GM12875 (cell line): ENCODE data around the gene MAP3K2.
"Not testable (repeated sequence)": the region's sequence is repeated elsewhere in the genome, so short reads cannot be mapped to it uniquely, and the experiment has no call there.

Experiments
- H3K4me3 ChIP-seq: one replicate; pipeline ENCODE4 v1.5.1; 2011; ENCODE audit warnings: low read depth, low read length, control low read depth
- TF ChIP-seq, protein P1 (sequence below): IDR thresholded peaks from 2 replicates; pipeline ENCODE4 v1.5.1; 2011; ENCODE audit warnings: low read depth, mild to moderate bottlenecking, control low read depth, inconsistent platforms, low read length, moderate library complexity, borderline replicate concordance; ENCODE audit not compliant: insufficient read depth

MAP3K2 gene

DNA sequence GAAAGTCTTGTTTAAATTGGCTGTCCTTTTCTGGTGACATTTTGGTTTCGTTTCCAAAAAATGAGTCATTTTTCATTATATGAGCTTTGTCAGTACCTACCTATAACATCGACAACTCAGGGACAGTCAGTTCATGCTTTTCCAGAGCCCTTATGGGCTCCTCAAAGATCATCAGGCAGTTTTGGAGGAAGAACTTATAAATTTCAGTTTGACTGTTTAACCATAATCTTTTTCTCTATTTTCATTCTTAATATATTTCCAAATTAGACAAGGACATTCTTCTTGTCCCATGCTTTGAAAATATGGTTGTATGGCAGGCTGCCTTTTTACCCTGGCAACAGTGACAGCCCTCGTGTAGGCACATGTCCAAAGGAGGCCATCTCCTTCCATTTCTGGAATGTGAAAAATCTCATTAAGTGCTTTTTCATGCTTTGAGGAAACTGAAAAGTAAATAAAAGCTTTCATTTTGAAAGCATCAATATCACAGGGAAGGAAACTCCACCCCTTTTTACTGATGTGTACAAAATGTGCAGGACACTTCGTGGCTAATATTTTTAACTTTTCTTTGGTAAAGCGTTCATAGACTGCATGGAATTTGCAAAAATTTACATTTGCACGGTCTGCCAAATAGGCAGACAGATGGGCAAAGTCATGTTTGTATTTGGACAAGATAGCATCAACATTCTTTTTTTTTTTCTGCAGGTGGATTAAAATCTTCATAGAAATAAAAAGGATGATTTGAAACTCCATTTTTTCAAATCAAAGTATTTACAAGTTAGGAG lies 23.3 kb upstream of the MAP3K2 start:
- TF ChIP-seq, protein P1, sequence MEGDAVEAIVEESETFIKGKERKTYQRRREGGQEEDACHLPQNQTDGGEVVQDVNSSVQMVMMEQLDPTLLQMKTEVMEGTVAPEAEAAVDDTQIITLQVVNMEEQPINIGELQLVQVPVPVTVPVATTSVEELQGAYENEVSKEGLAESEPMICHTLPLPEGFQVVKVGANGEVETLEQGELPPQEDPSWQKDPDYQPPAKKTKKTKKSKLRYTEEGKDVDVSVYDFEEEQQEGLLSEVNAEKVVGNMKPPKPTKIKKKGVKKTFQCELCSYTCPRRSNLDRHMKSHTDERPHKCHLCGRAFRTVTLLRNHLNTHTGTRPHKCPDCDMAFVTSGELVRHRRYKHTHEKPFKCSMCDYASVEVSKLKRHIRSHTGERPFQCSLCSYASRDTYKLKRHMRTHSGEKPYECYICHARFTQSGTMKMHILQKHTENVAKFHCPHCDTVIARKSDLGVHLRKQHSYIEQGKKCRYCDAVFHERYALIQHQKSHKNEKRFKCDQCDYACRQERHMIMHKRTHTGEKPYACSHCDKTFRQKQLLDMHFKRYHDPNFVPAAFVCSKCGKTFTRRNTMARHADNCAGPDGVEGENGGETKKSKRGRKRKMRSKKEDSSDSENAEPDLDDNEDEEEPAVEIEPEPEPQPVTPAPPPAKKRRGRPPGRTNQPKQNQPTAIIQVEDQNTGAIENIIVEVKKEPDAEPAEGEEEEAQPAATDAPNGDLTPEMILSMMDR: no peak
- no peak overlapping the region for H3K4me3 ChIP-seq

DNA sequence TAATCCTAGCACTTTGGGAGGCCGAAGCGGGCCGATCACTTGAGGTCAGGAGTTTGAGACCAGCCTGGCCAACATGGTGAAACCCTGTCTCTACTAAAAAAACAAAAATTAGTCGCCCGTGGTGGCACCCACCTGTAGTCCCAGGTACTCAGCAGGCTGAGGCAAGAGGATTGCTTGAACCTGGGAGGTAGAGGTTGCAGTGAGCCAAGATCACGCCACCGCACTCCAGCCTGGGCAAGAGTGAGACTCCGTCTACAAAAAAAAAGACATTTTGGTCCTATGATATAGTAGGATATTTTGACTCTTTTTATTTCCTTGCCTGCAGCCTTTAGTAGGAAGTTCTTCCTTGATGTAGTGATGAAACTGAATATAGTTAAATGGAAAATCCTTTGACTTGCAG lies 21.9 kb upstream of the MAP3K2 start:
- H3K4me3 ChIP-seq: not testable (repeated sequence)

DNA sequence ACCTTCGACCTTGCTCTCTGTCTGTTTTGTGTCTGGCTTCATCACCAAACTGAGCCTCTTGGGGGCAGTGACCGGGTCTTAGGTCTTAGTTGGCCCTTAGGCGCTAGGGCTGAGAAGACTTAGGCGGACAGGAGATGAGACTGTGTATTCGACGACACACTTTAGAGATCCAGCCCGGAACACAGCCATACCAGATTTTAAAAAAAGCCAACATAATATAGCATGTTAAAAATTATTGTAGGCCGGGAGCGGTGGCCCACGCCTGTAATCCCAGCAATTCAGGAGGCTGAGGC lies 21.0 kb upstream of the MAP3K2 start:
- TF ChIP-seq, protein P1: no peak
- no peak overlapping the region for H3K4me3 ChIP-seq

DNA sequence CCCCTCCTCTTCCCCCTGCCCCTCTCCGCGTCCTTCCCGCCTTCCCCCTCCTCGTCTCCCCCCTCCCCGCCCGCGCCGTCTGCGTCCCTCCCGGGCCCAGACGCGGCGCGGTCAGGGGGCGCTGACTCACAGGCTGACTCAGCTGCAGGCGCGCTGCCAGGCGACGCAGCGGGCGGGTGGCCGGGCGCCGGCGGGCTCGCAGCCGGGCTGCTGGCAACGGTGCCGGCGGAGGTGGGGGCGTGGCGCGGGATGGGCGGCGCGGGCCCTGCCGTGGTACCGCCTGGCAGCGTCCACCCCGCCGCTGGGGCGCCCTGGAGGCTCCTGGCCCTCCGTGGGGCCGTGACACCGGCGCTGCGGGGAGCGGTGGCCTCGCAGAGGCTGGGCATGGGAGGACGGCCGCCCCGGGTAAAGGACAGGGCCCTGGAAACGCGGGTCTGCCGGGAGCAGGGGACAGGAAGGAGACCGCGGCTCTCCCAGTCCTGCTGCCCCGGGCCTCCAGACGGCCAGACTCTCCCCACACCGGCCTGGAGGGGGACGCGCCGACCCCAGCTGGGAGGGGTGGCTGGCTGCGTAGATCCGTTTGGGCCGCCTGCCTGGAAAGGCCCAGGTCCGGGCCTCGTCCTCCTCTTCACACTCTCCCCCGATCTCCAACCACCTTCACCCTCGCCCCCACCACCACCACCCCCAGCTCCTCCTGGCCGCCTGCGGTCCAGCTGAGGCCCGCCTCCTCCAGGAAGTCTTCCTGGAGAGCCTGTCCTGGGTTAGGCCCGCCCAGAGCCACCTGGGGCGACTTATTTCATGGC lies 20.4 kb upstream of the MAP3K2 start:
- TF ChIP-seq, protein P1: no peak
- H3K4me3 ChIP-seq: peak overlapping the region; percentile 40

DNA sequence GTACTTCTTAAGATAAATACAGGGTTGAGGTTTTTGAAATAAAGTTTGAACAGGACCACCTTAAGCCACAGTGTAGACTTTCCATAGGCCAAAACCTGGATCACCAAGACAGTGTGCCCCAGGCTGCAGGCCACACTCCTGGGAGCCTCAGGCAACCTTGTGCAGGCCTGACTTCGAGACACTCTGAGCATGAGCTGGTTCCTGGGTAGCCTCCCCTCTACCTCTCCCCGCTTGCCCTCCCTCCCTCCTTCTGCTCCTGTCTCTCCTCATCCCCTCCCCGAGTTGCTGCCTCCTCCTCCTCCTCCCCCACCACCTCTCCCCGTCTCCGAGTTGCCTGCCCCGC lies 19.9 kb upstream of the MAP3K2 start:
- H3K4me3 ChIP-seq: no peak overlapping the region
- TF ChIP-seq, protein P1: no peak

DNA sequence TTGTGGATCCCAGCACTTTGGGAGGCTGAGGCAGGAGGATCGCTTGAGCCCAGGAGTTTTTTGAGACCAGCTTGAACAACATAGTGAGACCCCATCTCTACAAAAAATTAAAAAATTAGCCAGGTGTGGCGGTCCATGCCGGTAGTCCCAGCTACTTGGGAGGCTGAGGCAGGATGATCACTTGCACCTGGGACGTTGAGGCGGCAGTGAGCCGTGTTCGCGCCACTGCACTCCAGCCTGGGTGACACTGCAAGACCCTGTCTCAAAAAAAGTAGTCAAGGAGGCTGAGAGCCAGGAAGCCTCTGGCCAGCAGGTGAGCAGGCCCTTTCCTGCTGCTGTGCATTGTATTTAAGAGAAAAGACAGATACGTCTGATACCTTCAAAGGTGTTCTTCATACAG lies 19.3 kb upstream of the MAP3K2 start:
- no peak overlapping the region for H3K4me3 ChIP-seq
- TF ChIP-seq, protein P1: no peak

DNA sequence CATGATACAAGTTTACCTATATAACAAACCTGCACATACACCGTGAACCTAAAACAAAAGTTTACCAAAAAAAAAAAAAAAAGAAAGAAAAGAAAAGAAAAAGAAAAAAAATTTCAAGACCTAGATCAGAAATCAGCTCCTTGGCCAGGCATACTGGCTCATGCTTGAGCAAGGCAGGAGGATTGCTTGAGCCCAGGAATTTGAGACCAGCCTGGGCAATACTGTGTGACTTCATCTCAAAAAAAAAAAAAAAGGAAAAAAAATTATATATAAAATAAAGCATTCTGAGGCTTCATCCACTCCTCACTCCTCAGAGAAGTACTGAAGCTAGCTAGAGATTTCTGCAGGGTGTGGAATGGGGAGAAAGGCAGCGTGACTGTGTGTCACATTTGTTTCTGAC lies 18.7 kb upstream of the MAP3K2 start:
- TF ChIP-seq, protein P1: no peak
- no peak overlapping the region for H3K4me3 ChIP-seq
